VCaP (cell line): ENCODE data around the gene FAM135A.
"Not testable (repeated sequence)": the region's sequence is repeated elsewhere in the genome, so short reads cannot be mapped to it uniquely, and the experiment has no call there.

Experiments
- H3K27ac ChIP-seq: fragments of 450-650 bp; 2 replicates; pipeline ENCODE4 v1.5.1; 2017
- TF ChIP-seq, protein P1 (sequence below): fragments of 450-650 bp; conservative IDR thresholded peaks from 2 replicates; pipeline ENCODE4 v1.5.1; 2017; ENCODE audit warnings: mild to moderate bottlenecking, moderate library complexity

The FAM135A gene

DNA sequence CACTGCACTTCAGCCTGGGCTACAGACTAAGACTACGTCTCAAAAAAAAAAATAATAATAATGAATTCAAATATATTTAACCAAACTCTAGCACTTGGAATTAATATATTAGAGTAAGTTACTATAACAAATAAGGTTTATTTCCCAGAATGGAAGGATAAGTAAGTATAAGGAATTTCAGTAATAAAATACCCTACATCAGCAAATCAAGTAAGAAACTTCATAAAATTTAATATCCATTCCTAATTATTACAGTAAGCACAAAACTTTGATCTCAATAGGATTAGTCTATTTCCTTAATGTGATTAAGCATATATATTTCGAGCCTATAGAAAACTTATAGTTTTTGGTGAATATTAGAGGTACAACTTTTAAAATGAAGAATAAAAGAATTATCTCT lies 116.7 kb downstream of the FAM135A start:
- TF ChIP-seq, protein P1, sequence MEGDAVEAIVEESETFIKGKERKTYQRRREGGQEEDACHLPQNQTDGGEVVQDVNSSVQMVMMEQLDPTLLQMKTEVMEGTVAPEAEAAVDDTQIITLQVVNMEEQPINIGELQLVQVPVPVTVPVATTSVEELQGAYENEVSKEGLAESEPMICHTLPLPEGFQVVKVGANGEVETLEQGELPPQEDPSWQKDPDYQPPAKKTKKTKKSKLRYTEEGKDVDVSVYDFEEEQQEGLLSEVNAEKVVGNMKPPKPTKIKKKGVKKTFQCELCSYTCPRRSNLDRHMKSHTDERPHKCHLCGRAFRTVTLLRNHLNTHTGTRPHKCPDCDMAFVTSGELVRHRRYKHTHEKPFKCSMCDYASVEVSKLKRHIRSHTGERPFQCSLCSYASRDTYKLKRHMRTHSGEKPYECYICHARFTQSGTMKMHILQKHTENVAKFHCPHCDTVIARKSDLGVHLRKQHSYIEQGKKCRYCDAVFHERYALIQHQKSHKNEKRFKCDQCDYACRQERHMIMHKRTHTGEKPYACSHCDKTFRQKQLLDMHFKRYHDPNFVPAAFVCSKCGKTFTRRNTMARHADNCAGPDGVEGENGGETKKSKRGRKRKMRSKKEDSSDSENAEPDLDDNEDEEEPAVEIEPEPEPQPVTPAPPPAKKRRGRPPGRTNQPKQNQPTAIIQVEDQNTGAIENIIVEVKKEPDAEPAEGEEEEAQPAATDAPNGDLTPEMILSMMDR = no peak
- H3K27ac ChIP-seq = no peak overlapping the region

DNA sequence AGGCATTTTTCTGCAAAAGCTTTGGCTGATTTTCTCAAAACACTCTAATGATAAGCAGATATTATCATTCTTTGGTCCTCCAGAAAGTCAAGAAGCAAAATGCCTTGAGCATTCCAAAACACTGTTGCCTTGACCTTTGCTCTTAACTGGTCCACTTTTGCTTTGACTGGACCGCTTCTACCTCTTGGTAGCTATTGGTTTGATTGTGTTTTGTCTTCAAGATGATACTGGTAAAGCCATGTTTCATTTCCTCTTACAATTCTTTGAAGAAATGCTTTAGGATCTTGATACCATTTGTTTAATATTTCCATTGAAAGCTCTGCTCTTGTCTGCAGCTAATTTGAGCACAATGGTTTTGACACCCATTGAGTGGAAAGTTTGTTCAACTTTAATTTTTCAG lies 117.8 kb downstream of the FAM135A start:
- TF ChIP-seq, protein P1 = no peak
- H3K27ac ChIP-seq = no peak overlapping the region

DNA sequence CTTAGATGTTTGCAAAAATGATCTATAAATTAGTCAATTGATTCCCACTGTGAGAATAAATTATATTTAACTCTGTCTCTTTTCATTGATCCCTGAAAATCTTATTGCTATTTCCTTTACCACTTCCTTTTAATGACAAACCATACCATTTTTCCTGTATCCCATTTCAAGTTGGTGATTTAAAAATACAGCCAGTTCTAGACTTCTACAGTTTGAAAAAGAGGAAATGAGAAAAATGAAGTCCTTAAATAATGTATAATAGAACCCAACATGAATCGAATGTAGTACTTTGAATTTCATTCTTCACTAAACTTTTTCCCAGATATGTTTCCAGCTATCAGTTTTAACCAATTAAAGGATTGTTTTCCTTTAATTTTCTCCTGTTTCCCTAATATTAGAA lies 124.0 kb downstream of the FAM135A start:
- H3K27ac ChIP-seq = no peak overlapping the region
- TF ChIP-seq, protein P1 = no peak

DNA sequence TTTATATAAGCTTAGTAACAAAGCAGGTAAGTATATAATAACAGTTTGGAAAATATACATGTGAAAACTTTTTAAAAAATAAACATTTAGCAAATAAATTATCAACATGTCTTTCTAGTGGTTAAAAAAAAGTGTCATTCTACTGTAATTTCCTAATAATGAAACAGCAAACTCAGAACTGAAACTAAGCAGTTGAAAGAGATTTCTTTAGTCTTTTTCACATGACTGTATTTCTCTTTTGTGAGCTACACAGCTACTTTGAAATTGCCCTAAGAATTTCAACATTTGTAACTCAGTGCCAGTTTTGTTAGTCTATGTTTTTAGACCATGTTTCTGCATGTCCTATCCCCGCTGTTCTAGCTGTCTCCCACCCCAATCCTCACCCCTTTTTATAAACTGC lies 125.1 kb downstream of the FAM135A start:
- TF ChIP-seq, protein P1 = no peak
- H3K27ac ChIP-seq = no peak overlapping the region

DNA sequence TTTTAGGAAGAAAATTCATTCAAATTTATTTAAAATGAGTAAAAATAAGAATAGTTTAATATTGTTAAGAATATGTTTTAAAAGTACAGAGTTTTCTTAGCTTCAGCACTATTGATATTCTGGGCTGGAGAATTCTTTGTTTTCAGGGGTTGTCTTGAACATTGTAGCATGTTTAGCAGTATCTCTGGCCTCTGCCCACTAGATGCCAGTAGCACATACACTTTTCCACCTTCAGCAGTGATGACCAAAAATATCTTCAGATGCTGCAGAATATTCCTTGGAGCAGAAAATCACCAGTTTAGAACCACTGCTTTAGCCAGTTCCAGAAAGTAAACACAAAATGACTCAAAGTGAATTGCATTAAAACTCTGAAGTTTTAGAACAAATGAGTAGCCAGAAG lies 134.0 kb downstream of the FAM135A start:
- no peak overlapping the region for H3K27ac ChIP-seq
- TF ChIP-seq, protein P1 = peak; percentile 81

DNA sequence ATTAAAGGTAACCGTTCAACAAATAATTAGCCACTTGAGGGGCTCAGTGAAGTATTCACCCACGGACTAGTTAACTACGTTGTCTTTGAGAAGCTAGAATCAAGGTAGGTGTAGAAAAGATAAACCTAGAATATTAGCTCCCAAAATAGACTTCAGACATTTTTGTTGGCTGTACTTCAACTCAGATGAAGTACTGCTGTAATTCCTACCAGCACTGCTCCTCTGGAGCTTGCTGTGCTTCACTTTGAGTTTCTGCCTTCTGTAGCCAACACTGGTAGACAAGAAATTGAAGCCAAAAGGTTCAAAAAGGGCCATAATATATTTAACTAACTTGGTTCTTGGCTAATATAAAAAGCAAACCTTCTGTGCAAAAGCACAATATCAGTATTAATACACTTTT lies 134.6 kb downstream of the FAM135A start:
- no peak overlapping the region for H3K27ac ChIP-seq
- TF ChIP-seq, protein P1 = no peak

DNA sequence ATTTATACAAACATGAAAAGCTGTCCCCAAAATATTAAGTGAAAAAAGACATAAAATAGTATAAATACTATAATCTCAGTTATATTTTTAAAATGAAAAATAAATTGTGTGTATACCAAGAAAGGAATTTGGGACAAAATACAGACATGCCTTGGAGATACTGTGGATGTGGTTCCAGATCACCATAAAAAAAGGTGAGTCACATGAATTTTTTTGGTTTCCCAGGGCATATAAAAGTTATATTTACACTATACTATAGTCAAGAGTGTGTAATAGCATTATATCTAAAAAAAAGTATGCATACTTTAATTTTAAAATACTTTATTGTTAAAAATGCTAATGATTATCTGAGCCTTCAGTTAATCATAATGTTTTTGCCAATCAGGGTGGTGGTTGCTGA lies 136.0 kb downstream of the FAM135A start:
- TF ChIP-seq, protein P1 = no peak
- no peak overlapping the region for H3K27ac ChIP-seq

DNA sequence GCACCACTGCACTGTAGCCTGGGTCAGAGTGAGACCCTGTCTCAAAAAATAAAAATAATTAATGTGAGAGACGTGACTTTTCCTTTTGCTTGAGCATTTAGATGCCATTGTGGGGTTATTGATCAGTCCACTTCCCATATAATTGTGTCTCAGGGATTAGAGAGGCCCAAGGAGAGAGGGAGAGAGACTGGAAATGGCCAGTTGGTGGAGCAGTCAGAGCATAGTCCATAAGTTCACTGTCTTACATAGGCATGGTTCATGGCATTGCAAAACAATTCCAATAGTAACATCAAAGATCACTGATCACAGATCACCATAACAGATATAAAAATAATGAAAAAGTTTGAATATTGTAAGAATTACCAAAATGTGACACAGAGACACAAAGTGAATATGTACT lies 138.3 kb downstream of the FAM135A start:
- H3K27ac ChIP-seq = no peak overlapping the region
- TF ChIP-seq, protein P1 = peak; percentile 59

DNA sequence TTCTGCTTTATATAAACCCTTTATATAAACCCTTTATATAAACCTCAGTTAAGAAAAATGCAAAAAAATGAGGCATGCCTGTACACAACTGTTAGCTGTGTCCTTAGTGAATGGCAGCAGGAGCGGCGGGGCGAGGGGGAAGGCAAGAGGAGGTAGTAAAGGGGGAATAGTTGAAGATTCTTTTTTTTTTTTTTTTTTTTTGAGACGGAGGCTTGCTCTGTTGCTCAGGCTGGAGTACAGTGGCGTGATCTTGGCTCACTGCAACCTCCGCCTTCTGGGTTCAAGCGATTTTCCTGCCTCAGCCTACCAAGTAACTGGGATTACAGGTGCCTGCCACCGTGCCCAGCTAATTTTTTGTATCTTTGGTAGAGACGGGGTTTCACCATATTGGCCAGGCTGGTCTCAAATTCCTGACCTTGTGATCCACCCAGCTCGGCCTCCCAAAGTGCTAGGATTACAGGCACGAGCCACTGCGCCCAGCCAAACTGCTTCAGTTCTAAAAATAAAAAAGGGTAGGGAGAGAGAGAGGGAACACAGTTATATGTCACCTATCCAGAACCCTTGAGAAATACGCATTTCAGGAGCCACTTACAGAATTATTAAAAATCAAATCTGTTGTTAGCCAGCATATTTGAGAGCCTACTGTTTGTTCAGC lies 139.1 kb downstream of the FAM135A start:
- not testable (repeated sequence) for H3K27ac ChIP-seq
